Neuronal stem cell (in vitro differentiated cells): Measurements from ENCODE around the gene PYM1.
"Not testable (repeated sequence)": the region's sequence is repeated elsewhere in the genome, so short reads cannot be mapped to it uniquely, and the experiment has no call there.

ENCODE experiments used
- DNase-seq: peaks from one replicate; pipeline ENCODE4 v3.0.0-alpha.2; 2013; ENCODE audit warnings: low spot score
- H2AFZ ChIP-seq: one replicate; pipeline ENCODE4 v1.6.1; 2013; ENCODE audit warnings: mild to moderate bottlenecking, low read length, inconsistent platforms
- H2AK5ac ChIP-seq: 2 replicates; pipeline ENCODE4 v1.6.1; 2013; ENCODE audit warnings: low read depth, mild to moderate bottlenecking, inconsistent platforms, low read length, moderate library complexity, mixed read lengths
- H2BK120ac ChIP-seq: 2 replicates; pipeline ENCODE4 v1.6.1; 2013; ENCODE audit warnings: low read depth, mild to moderate bottlenecking, inconsistent platforms, low read length, moderate library complexity, mixed read lengths
- H2BK12ac ChIP-seq: one replicate; pipeline ENCODE4 v1.6.1; 2013; ENCODE audit warnings: low read length, inconsistent platforms
- H2BK15ac ChIP-seq: 2 replicates; pipeline ENCODE4 v1.6.1; 2013; ENCODE audit warnings: mild to moderate bottlenecking, low read length, inconsistent platforms, mixed read lengths
- H2BK5ac ChIP-seq: one replicate; pipeline ENCODE4 v1.6.1; 2013; ENCODE audit warnings: inconsistent platforms, mild to moderate bottlenecking, low read length, moderate library complexity
- H3K14ac ChIP-seq: one replicate; pipeline ENCODE4 v1.6.1; 2013; ENCODE audit warnings: low read length, inconsistent platforms
- H3K18ac ChIP-seq: 2 replicates; pipeline ENCODE4 v1.6.1; 2013; ENCODE audit warnings: low read length, inconsistent platforms
- H3K23ac ChIP-seq: 2 replicates; pipeline ENCODE4 v1.6.1; 2013; ENCODE audit warnings: low read depth, mild to moderate bottlenecking, mixed read lengths, low read length, inconsistent platforms; ENCODE audit not compliant: poor library complexity
- H3K27ac ChIP-seq: replicated peaks from 3 replicates; pipeline ENCODE4 v1.5.1; 2013; ENCODE audit warnings: low read length, inconsistent platforms
- H3K27me3 ChIP-seq, 3 experiments: 2 replicates each; pipeline ENCODE4 v1.6.1; 2013; ENCODE audit warnings: low read length in 3 of 3, mild to moderate bottlenecking in 2 of 3, inconsistent platforms in 1 of 3, low read depth in 1 of 3, mixed read lengths in 1 of 3, moderate library complexity in 1 of 3; ENCODE audit not compliant: control insufficient read depth in 3 of 3, insufficient read depth in 3 of 3
- H3K36me3 ChIP-seq, 2 donors: replicated peaks in 1 of 2; 2 replicates each; pipeline ENCODE4 v1.6.1; 2013; ENCODE audit warnings: low read length in 2 of 2; ENCODE audit not compliant: control insufficient read depth in 2 of 2, insufficient read depth in 2 of 2
- H3K4ac ChIP-seq: 2 replicates; pipeline ENCODE4 v1.6.1; 2013; ENCODE audit warnings: inconsistent platforms, mild to moderate bottlenecking, low read length, moderate library complexity
- H3K4me1 ChIP-seq, 2 donors: 1 replicate in 1 of 2; 2 replicates in 1 of 2; pipeline ENCODE4 v1.6.1; 2013; ENCODE audit warnings: low read length in 2 of 2, low read depth in 1 of 2; ENCODE audit not compliant: control insufficient read depth in 2 of 2, insufficient read depth in 1 of 2
- H3K4me2 ChIP-seq: one replicate; pipeline ENCODE4 v1.6.1; 2013; ENCODE audit warnings: mild to moderate bottlenecking, low read length, inconsistent platforms; ENCODE audit not compliant: insufficient read depth, poor library complexity, severe bottlenecking
- H3K4me3 ChIP-seq, 2 donors: 2 replicates each; pipeline ENCODE4 v1.5.1; 2013; ENCODE audit warnings: low read length in 2 of 2, mild to moderate bottlenecking in 2 of 2, inconsistent platforms in 1 of 2, moderate library complexity in 1 of 2
- H3K79me1 ChIP-seq: one replicate; pipeline ENCODE4 v1.6.1; 2013; ENCODE audit warnings: low read depth, mild to moderate bottlenecking, inconsistent platforms, low read length, moderate library complexity
- H3K9ac ChIP-seq: one replicate; pipeline ENCODE4 v1.6.1; 2013; ENCODE audit warnings: mild to moderate bottlenecking, low read depth, low read length, inconsistent platforms; ENCODE audit not compliant: poor library complexity
- H3K9me3 ChIP-seq, 2 donors: replicated peaks in 1 of 2; 2 replicates each; pipeline versions ENCODE3 to v1.6.1; 2013; ENCODE audit warnings: low read length in 2 of 2, mild to moderate bottlenecking in 2 of 2, inconsistent platforms in 1 of 2, low read depth in 1 of 2, mixed read lengths in 1 of 2, moderate library complexity in 1 of 2; ENCODE audit not compliant: control insufficient read depth in 2 of 2, insufficient read depth in 1 of 2
- H4K8ac ChIP-seq: one replicate; pipeline ENCODE4 v1.6.1; 2013; ENCODE audit warnings: low read depth, mild to moderate bottlenecking, inconsistent platforms, low read length, moderate library complexity
- H4K91ac ChIP-seq: one replicate; pipeline ENCODE4 v1.6.1; 2013; ENCODE audit warnings: low read length, low read depth, mild to moderate bottlenecking, inconsistent platforms; ENCODE audit not compliant: poor library complexity
- WGBS, 2 donors: extraction: QIAGEN DNeasy Blood & Tissue Kit; methylation state at CpG; one replicate each; pipeline ENCODE4 v1.1.7; 2013; ENCODE audit warnings: missing lambda C conversion rate in 2 of 2, mixed read lengths in 1 of 2; ENCODE audit not compliant: insufficient read length in 2 of 2, insufficient replicate concordance in 1 of 2; ENCODE audit errors: extremely low coverage in 2 of 2; 5-methylcytosine and 5-hydroxymethylcytosine counted together

PYM1 gene

GRCh38 chr12:55926738-55927587, 731 bp downstream of the PYM1 start:
- H3K79me1 ChIP-seq: peaks cover 2% of the 10 kb centered on the region
- no peak overlapping the region for H3K14ac ChIP-seq
- DNase-seq: peak; percentile 86
- no peak overlapping the region for H4K8ac ChIP-seq
- peaks cover 12 to 19% of the 10 kb centered on the region in 2 donors for H3K4me1 ChIP-seq
- no peak overlapping the region for H4K91ac ChIP-seq
- H2BK15ac ChIP-seq: peak overlapping the region; percentile 96
- H3K4me2 ChIP-seq: peak overlapping the region; percentile 85
- peak overlapping the region; percentile 89 to 94 for H3K4me3 ChIP-seq
- peak overlapping the region; percentile 96 for H3K9ac ChIP-seq
- H3K27me3 ChIP-seq: peaks cover 0 to 7% (median 0%) of the 10 kb centered on the region in 3 experiments
- H3K9me3 ChIP-seq: no peaks in the 10 kb centered on the region
- no CpG with 5 or more reads among the region's 42 CpGs for WGBS, 2 donors
- peak overlapping the region; percentile 38 for H2BK120ac ChIP-seq
- peak overlapping the region; percentile 96 for H2AK5ac ChIP-seq
- peaks cover 8 to 40% of the 10 kb centered on the region in 2 donors for H3K36me3 ChIP-seq
- H2BK5ac ChIP-seq: peak overlapping the region; percentile 100
- H3K4ac ChIP-seq: no peak overlapping the region
- peak overlapping the region; percentile 99 for H3K27ac ChIP-seq
- H2AFZ ChIP-seq: peak overlapping the region; percentile 86
- H3K18ac ChIP-seq: peak overlapping the region; percentile 98
- H2BK12ac ChIP-seq: peak overlapping the region; percentile 82
- H3K23ac ChIP-seq: peak overlapping the region; percentile 97

- Histone ChIP-seq H2BK12ac (no peak overlapping the region), H3K9ac (no peak overlapping the region), H3K14ac (no peak overlapping the region), H3K23ac (no peak overlapping the region), H2AK5ac (no peak overlapping the region), H3K4me2 (peak overlapping the region; percentile 85), H3K4me1 (peaks cover 9 to 15% of the 10 kb centered on the region in 2 donors), H2BK15ac (no peak overlapping the region), H3K27ac (peak overlapping the region; percentile 99), H4K8ac (no peak overlapping the region), H3K27me3 (peaks cover 0 to 1% (median 0%) of the 10 kb centered on the region in 3 experiments), H3K79me1 (peaks cover 2% of the 10 kb centered on the region), H2BK120ac (no peak overlapping the region), H4K91ac (no peak overlapping the region), H2BK5ac (no peak overlapping the region), H3K4ac (no peak overlapping the region), H3K18ac (no peak overlapping the region), H3K4me3 (peak overlapping the region; percentile 89 to 94), H3K9me3 (no peaks in the 10 kb centered on the region), H2AFZ (peak overlapping the region; percentile 86), H3K36me3 (peaks cover 9 to 49% of the 10 kb centered on the region in 2 donors)
- DNase-seq: no peak
- no CpG with 5 or more reads among the region's 10 CpGs for WGBS, 2 donors
Measured at GRCh38 chr12:55925870-55926737, 1.6 kb downstream of the PYM1 start.

- no peak overlapping the region for H4K91ac ChIP-seq
- WGBS, 2 donors: no CpG with 5 or more reads among the region's 4 CpGs
- no peak overlapping the region for H4K8ac ChIP-seq
- H3K4me2 ChIP-seq: no peak overlapping the region
- no peak overlapping the region for H3K23ac ChIP-seq
- H2BK12ac ChIP-seq: no peak overlapping the region
- no peak overlapping the region for H2AFZ ChIP-seq
- no peaks in the 10 kb centered on the region for H3K27me3 ChIP-seq
- no peak overlapping the region for H3K4ac ChIP-seq
- no peak overlapping the region for H2BK15ac ChIP-seq
- no peak for DNase-seq
- H3K27ac ChIP-seq: no peak overlapping the region
- H3K9me3 ChIP-seq: no peaks in the 10 kb centered on the region
- H3K4me3 ChIP-seq: no peak overlapping the region
- no peak overlapping the region for H2BK5ac ChIP-seq
- no peak overlapping the region for H2AK5ac ChIP-seq
- no peak overlapping the region for H3K14ac ChIP-seq
- peaks cover 6 to 9% of the 10 kb centered on the region in 2 donors for H3K4me1 ChIP-seq
- peaks cover 2% of the 10 kb centered on the region for H3K79me1 ChIP-seq
- no peak overlapping the region for H3K9ac ChIP-seq
- H3K18ac ChIP-seq: no peak overlapping the region
- H3K36me3 ChIP-seq: peaks cover 9 to 55% of the 10 kb centered on the region in 2 donors
- no peak overlapping the region for H2BK120ac ChIP-seq
Measured at GRCh38 chr12:55925371-55925770, 2.3 kb downstream of the PYM1 start.

- H3K14ac ChIP-seq, H3K18ac ChIP-seq, H2BK5ac ChIP-seq, H2BK12ac ChIP-seq, H2AK5ac ChIP-seq, H3K4me2 ChIP-seq, H3K23ac ChIP-seq, H2BK15ac ChIP-seq, H3K4me3 ChIP-seq, H3K79me1 ChIP-seq, DNase-seq, H2AFZ ChIP-seq, H3K27ac ChIP-seq, H2BK120ac ChIP-seq, H3K9ac ChIP-seq, H4K91ac ChIP-seq, H3K4ac ChIP-seq, H3K4me1 ChIP-seq, H4K8ac ChIP-seq, H3K27me3 ChIP-seq, H3K9me3 ChIP-seq: not testable (repeated sequence)
- peaks cover 9 to 70% of the 10 kb centered on the region in 2 donors for H3K36me3 ChIP-seq
- WGBS, 2 donors: no CpG with 5 or more reads among the region's 9 CpGs
Measured at GRCh38 chr12:55923648-55924047, 4.0 kb downstream of the PYM1 start.
